H9 (cell line): ENCODE measurements around the gene RNASEL. TPM values are rescaled to one million over a fixed set of nuclear protein-coding genes. Genes with fewer than 3 reads are reported as not detected.

Experiments used
- DNase-seq: peaks from one replicate; pipeline ENCODE4 v3.0.0-alpha.2; 2017
- H2AFZ ChIP-seq: one replicate; pipeline ENCODE4 v1.6.1; 2013; ENCODE audit warnings: mild to moderate bottlenecking, low read length, control low read depth, moderate library complexity
- H2AK5ac ChIP-seq: 2 replicates; pipeline ENCODE4 v1.6.1; 2013; ENCODE audit warnings: low read length, control low read depth, mixed read lengths; ENCODE audit not compliant: insufficient read length
- H2BK120ac ChIP-seq: one replicate; pipeline ENCODE4 v1.6.1; 2013; ENCODE audit warnings: low read depth, mild to moderate bottlenecking, low read length, control low read depth, inconsistent platforms; ENCODE audit not compliant: poor library complexity, severe bottlenecking
- H2BK12ac ChIP-seq: 2 replicates; pipeline ENCODE4 v1.6.1; 2013; ENCODE audit warnings: low read length, control low read depth, mixed read lengths, low read depth; ENCODE audit not compliant: insufficient read length
- H2BK15ac ChIP-seq: 2 replicates; pipeline ENCODE4 v1.6.1; 2013; ENCODE audit warnings: low read depth, low read length, control low read depth
- H2BK20ac ChIP-seq: one replicate; pipeline ENCODE4 v1.6.1; 2013; ENCODE audit warnings: low read depth, mild to moderate bottlenecking, low read length, control low read depth, inconsistent platforms; ENCODE audit not compliant: poor library complexity, severe bottlenecking
- H2BK5ac ChIP-seq: 2 replicates; pipeline ENCODE4 v1.6.1; 2013; ENCODE audit warnings: low read length, control low read depth, mixed read lengths; ENCODE audit not compliant: insufficient read length
- H3K14ac ChIP-seq: 2 replicates; pipeline ENCODE4 v1.6.1; 2013; ENCODE audit warnings: low read length, control low read depth; ENCODE audit not compliant: insufficient read depth
- H3K18ac ChIP-seq: 2 replicates; pipeline ENCODE4 v1.6.1; 2013; ENCODE audit warnings: low read depth, mild to moderate bottlenecking, mixed read lengths, low read length, control low read depth; ENCODE audit not compliant: insufficient read length
- H3K23ac ChIP-seq: 2 replicates; pipeline ENCODE4 v1.6.1; 2013; ENCODE audit warnings: low read length, control low read depth, mixed read lengths, low read depth; ENCODE audit not compliant: insufficient read length
- H3K23me2 ChIP-seq: 2 replicates; pipeline ENCODE4 v1.6.1; 2013; ENCODE audit warnings: low read depth, mild to moderate bottlenecking, mixed read lengths, low read length, control low read depth; ENCODE audit not compliant: insufficient read length, poor library complexity, severe bottlenecking
- H3K27ac ChIP-seq: 2 replicates; pipeline ENCODE4 v1.5.1; 2013; ENCODE audit warnings: low read length, control low read depth, mixed read lengths, low read depth; ENCODE audit not compliant: insufficient read length
- H3K27me3 ChIP-seq: 2 replicates; pipeline ENCODE4 v1.6.1; 2013; ENCODE audit warnings: low read length, control low read depth, inconsistent platforms; ENCODE audit not compliant: insufficient read depth
- H3K4ac ChIP-seq: 2 replicates; pipeline ENCODE4 v1.6.1; 2013; ENCODE audit warnings: low read depth, mild to moderate bottlenecking, control low read depth, inconsistent platforms, low read length, moderate library complexity
- H3K4me1 ChIP-seq: 2 replicates; pipeline ENCODE4 v1.6.1; 2013; ENCODE audit warnings: low read length, control low read depth, inconsistent platforms; ENCODE audit not compliant: insufficient read depth
- H3K4me2 ChIP-seq: 2 replicates; pipeline ENCODE4 v1.6.1; 2013; ENCODE audit warnings: low read length, control low read depth, mixed read lengths; ENCODE audit not compliant: insufficient read length, insufficient read depth
- H3K56ac ChIP-seq: 2 replicates; pipeline ENCODE4 v1.6.1; 2013; ENCODE audit warnings: low read depth, mild to moderate bottlenecking, mixed read lengths, low read length, control low read depth; ENCODE audit not compliant: insufficient read length
- H3K79me1 ChIP-seq: 2 replicates; pipeline ENCODE4 v1.6.1; 2013; ENCODE audit warnings: low read depth, mild to moderate bottlenecking, moderate library complexity, low read length, control low read depth, inconsistent platforms; ENCODE audit not compliant: insufficient read depth, poor library complexity, severe bottlenecking
- H3K79me2 ChIP-seq: 2 replicates; pipeline ENCODE4 v1.6.1; 2013; ENCODE audit warnings: low read length, control low read depth, inconsistent platforms; ENCODE audit not compliant: insufficient read depth
- H3K9ac ChIP-seq: 2 replicates; pipeline ENCODE4 v1.6.1; 2013; ENCODE audit warnings: low read length, control low read depth, mixed read lengths; ENCODE audit not compliant: insufficient read length; ENCODE audit errors: extremely low read depth
- H3K9me3 ChIP-seq: one replicate; pipeline ENCODE4 v1.6.1; 2013; ENCODE audit warnings: low read depth, low read length, inconsistent platforms; ENCODE audit not compliant: control insufficient read depth
- H3T11ph ChIP-seq: one replicate; pipeline ENCODE4 v1.6.1; 2013; ENCODE audit warnings: mild to moderate bottlenecking, low read length, control low read depth, inconsistent platforms
- H4K20me1 ChIP-seq: one replicate; pipeline ENCODE4 v1.6.1; 2013; ENCODE audit not compliant: control insufficient read depth, insufficient read length, insufficient read depth
- H4K5ac ChIP-seq: 2 replicates; pipeline ENCODE4 v1.6.1; 2013; ENCODE audit warnings: low read depth, mild to moderate bottlenecking, mixed read lengths, low read length, control low read depth; ENCODE audit not compliant: insufficient read length
- H4K8ac ChIP-seq: replicated peaks from 2 replicates; pipeline ENCODE4 v1.6.1; 2013; ENCODE audit warnings: low read length, control low read depth, mixed read lengths, low read depth; ENCODE audit not compliant: insufficient read length
- H4K91ac ChIP-seq: 2 replicates; pipeline ENCODE4 v1.6.1; 2013; ENCODE audit warnings: low read depth, mild to moderate bottlenecking, moderate library complexity, mixed read lengths, low read length, control low read depth; ENCODE audit not compliant: insufficient read length
- H3K27ac Mint-ChIP-seq, 3 experiments: 2 replicates in 2 of 3; 3 replicates in 1 of 3; pipeline ENCODE4 v1.8.0; 2020 to 2021; ENCODE audit warnings: mixed read lengths in 3 of 3, mild to moderate bottlenecking in 1 of 3, moderate library complexity in 1 of 3
- H3K27me3 Mint-ChIP-seq: 2 replicates; pipeline ENCODE4 v1.8.0; 2021; ENCODE audit warnings: low read depth, mild to moderate bottlenecking, moderate library complexity, mixed read lengths
- H3K36me3 Mint-ChIP-seq, 3 experiments: 2 replicates in 2 of 3; 3 replicates in 1 of 3; pipeline ENCODE4 v1.8.0; 2020 to 2021; ENCODE audit warnings: low read depth in 3 of 3, mixed read lengths in 3 of 3; ENCODE audit not compliant: insufficient read depth in 1 of 3
- H3K4me1 Mint-ChIP-seq, 2 experiments: 2 replicates each; pipeline ENCODE4 v1.8.0; 2020; ENCODE audit warnings: mixed read lengths in 2 of 2
- H3K4me3 Mint-ChIP-seq, 2 experiments: 2 replicates in 1 of 2; 3 replicates in 1 of 2; pipeline ENCODE4 v1.8.0; 2020 to 2021; ENCODE audit warnings: mild to moderate bottlenecking in 2 of 2, mixed read lengths in 2 of 2, moderate library complexity in 1 of 2
- H3K9me3 Mint-ChIP-seq, 2 experiments: 2 replicates in 1 of 2; 3 replicates in 1 of 2; pipeline ENCODE4 v1.8.0; 2020; ENCODE audit warnings: mild to moderate bottlenecking in 2 of 2, mixed read lengths in 2 of 2, moderate library complexity in 1 of 2
- CTCF ChIP-seq: fragments of 200-600 bp; sonication (generic); conservative IDR thresholded peaks from 3 replicates; pipeline ENCODE4 v1.8.0; 2021; ENCODE audit warnings: antibody characterized with exemption, mild to moderate bottlenecking
- WGBS: extraction: QIAGEN DNeasy Blood & Tissue Kit; methylation state at CpG from one replicate; pipeline ENCODE4 v1.1.7; 2013; ENCODE audit warnings: missing lambda C conversion rate, low lambda C conversion rate, mixed read lengths; ENCODE audit not compliant: insufficient read length; ENCODE audit errors: extremely low coverage; 5-methylcytosine and 5-hydroxymethylcytosine counted together
- total RNA-seq: library from RNA; stranded (reverse); gene quantifications from 2 replicates; pipeline ENCODE4 v1.2.1, GENCODE V29; 2021

The RNASEL gene
- total RNA-seq, 1 experiment from 2014 or later: 0.63 TPM

DNA sequence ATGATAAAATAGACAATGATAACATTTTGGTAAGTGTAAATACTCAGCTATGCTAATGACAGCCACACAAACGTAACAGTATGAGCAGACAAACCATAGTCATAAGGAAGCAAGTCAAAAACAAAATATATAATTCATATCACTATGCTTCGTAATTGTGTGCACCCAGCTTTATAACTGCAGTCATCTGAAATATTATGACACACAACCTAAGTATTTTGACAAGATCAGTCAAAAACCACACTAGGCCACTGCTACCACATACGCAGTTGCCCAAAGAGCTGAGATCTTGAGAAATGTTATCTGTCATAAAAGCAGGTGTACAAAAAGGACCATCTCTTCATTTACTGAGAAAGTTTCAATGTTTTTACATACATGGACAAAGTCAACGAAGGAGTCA lies 26.0 kb downstream of the RNASEL start:
- H3K27me3 Mint-ChIP-seq: no peaks in the 10 kb centered on the region; the same call in 1 of the 2 replicates
- Histone ChIP-seq H2BK5ac (no peak overlapping the region), H4K91ac (no peak overlapping the region), H3K56ac (no peak overlapping the region), H3K27ac (no peak overlapping the region), H4K5ac (no peak overlapping the region), H3K4ac (no peak overlapping the region), H2BK15ac (no peak overlapping the region), H4K20me1 (no peaks in the 10 kb centered on the region), H3K79me1 (no peaks in the 10 kb centered on the region), H2BK12ac (no peak overlapping the region), H3K9me3 (no peaks in the 10 kb centered on the region), H4K8ac (no peak overlapping the region), H3T11ph (no peak overlapping the region), H3K18ac (no peak overlapping the region), H3K79me2 (no peaks in the 10 kb centered on the region), H3K23ac (no peak overlapping the region), H3K4me1 (no peaks in the 10 kb centered on the region), H3K27me3 (no peaks in the 10 kb centered on the region), H3K23me2 (no peaks in the 10 kb centered on the region), H2AFZ (no peak overlapping the region), H2BK120ac (no peak overlapping the region), H2BK20ac (no peak overlapping the region), H3K4me2 (no peak overlapping the region), H3K14ac (no peak overlapping the region), H3K9ac (no peak overlapping the region), H2AK5ac (no peak overlapping the region)
- no peaks in the 10 kb centered on the region for H3K36me3 Mint-ChIP-seq
- peaks cover 0 to 4% of the 10 kb centered on the region in 2 experiments; a peak in 2 of 4 replicates for H3K4me1 Mint-ChIP-seq
- H3K9me3 Mint-ChIP-seq: no peaks in the 10 kb centered on the region
- H3K4me3 Mint-ChIP-seq: no peak overlapping the region
- WGBS: no CpG with 5 or more reads among the region's 4 CpGs
- no peak overlapping the region for H3K27ac Mint-ChIP-seq
- DNase-seq: no peak
- no peak for TF ChIP-seq CTCF
